LNCaP clone FGC (cell line): Measurements from ENCODE around the gene NPFFR2.
"Not testable (repeated sequence)": the region's sequence is repeated elsewhere in the genome, so short reads cannot be mapped to it uniquely, and the experiment has no call there.

ENCODE experiments used
- DNase-seq: peaks from one replicate; pipeline ENCODE4 v3.0.0-alpha.2; 2011; ENCODE audit warnings: low read depth
- H3K4me3 ChIP-seq: 2 replicates; pipeline ENCODE4 v1.5.1; 2011; ENCODE audit warnings: mild to moderate bottlenecking, low read depth, low read length, control low read depth
- TF ChIP-seq, protein P1 (sequence below): IDR thresholded peaks from 2 replicates; pipeline ENCODE4 v1.5.1; 2012; ENCODE audit warnings: mild to moderate bottlenecking; ENCODE audit not compliant: control insufficient read depth, insufficient read depth; ENCODE audit errors: extremely low read depth

Gene NPFFR2

DNA sequence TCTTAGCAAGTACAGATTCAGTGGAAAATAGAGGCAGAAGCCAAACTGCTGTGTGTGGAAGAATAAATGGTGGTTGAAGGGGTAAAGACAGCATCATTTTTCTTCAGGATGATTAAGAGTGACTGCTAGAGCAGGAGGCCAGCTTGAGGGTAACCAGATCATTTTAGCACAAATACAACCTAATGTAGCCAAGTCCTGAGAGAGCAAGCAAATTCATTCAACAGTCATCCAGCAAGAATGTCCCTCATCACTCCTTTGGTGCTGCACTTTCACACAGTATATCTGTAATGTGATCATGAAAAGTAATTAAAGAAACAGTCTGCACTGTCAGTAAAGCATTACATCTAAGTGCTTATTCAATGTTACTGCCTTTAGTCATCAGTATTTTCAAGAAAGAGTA is 44.8 kb downstream of the NPFFR2 start:
- no peak for DNase-seq
- TF ChIP-seq, protein P1, sequence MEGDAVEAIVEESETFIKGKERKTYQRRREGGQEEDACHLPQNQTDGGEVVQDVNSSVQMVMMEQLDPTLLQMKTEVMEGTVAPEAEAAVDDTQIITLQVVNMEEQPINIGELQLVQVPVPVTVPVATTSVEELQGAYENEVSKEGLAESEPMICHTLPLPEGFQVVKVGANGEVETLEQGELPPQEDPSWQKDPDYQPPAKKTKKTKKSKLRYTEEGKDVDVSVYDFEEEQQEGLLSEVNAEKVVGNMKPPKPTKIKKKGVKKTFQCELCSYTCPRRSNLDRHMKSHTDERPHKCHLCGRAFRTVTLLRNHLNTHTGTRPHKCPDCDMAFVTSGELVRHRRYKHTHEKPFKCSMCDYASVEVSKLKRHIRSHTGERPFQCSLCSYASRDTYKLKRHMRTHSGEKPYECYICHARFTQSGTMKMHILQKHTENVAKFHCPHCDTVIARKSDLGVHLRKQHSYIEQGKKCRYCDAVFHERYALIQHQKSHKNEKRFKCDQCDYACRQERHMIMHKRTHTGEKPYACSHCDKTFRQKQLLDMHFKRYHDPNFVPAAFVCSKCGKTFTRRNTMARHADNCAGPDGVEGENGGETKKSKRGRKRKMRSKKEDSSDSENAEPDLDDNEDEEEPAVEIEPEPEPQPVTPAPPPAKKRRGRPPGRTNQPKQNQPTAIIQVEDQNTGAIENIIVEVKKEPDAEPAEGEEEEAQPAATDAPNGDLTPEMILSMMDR: no peak
- H3K4me3 ChIP-seq: no peak overlapping the region

DNA sequence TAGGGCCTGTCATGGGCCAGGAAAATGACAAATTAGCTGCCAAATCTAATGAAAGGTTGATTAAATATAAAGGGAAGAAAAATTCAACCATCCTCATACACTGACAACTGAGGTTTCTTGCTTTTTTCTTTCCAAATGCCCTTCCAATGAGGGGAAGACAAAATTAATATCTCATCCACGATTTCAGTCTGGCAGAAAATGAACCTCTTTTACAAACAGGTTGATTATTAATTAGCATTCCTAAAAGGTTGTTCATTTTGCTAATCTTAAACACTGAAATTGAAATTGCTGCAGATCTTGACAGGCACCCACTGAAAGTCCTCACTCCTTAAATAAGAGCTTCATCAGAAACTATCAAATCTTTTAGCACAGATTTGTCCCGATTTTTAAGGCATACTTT is 45.5 kb downstream of the NPFFR2 start:
- DNase-seq: no peak
- no peak overlapping the region for H3K4me3 ChIP-seq
- TF ChIP-seq, protein P1: no peak

DNA sequence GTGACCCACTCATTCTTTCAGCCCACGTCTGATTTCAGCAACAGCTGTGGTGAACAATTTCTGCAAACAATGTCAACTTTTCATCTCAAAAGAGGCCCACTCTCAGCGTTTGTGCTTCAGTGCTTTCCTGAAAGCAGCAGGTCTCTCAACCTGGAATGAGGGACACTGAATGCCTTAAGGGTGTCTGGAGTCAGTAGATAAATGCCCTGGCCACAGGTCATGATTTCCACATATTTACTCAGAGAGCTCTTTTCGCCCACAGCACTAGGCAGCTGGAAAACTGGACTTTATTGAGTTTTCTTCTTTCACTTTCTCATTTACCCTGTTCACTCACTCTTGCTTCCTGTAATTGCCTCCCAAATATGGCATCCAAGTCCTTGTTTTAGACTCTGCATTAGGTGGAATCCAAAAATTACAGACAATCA is 52.8 kb downstream of the NPFFR2 start:
- TF ChIP-seq, protein P1: no peak
- DNase-seq: no peak
- no peak overlapping the region for H3K4me3 ChIP-seq

DNA sequence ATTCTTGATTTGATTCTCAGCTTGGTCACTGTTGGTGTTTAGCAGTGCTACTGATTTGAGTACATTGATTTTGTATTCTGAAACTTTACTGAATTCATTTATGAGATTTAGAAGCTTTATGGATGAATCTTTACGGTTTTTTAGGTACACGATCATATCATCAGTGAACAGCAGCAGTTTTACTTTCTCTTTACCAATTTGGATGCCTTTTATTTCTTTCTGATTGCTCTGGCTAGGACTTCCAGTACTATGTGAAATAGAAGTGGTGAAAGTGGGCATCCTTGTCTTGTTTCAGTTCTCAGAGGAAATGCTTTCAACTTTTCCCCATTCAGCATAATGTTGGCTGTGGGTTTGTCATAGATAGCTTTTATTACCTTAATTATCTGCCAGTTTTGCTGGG is 58.8 kb downstream of the NPFFR2 start:
- not testable (repeated sequence) for DNase-seq, H3K4me3 ChIP-seq

DNA sequence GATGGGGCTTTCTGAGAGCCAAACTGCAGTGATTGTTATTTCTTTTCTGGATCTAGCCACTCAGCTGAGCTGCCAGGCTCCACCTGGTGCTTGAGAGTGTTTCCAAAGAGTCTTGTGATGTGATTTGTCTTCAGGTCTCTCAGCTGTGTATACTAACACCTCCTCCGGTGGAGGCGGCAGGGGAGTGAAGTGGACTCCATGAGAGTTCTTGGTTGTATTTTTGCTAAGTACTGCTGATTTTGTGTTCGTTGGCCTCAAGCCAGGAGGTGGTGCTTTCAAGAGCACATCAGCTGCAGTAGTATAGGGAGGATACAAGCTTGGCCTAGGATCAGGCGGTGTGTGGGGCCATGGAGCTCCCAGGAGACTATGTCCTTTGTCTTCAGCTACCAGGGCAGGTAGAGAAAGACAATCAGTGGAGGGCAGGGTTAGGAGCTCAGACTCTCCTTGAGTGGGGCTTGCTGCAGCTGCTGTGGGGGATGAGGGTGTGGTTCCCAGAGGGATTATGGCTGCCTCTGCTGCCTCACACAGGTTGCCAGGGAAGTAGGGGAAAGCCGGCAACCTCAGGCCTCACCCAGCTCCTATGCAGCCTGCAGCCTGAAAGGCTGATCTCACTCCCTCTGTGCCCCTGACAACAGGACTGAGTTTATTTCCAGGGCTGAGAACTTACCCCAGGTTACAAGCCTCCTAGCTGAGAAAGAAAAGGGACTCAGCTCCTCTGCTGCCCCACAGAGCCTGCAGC is 62.4 kb downstream of the NPFFR2 start:
- H3K4me3 ChIP-seq: no peak overlapping the region
- DNase-seq: no peak
- TF ChIP-seq, protein P1: no peak

DNA sequence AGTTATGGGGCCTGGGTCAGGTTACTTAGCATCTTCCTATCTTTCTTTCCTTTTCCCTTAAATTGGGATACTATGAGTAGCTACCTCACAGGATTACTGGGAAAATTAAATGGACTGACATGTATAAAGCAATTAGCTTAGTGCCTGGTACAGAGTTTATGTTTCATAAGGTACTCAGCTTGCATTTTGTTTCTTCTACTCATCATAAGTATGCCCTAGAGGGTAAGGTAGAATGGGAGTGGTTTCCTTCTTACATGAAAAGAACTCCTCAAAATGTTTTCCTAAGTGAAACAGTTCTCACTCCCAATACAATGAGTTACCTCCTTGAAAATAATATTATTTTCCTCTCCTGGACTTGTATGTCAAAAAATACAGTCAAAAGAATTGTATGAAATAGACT is 75.7 kb downstream of the NPFFR2 start:
- TF ChIP-seq, protein P1: no peak
- no peak for DNase-seq
- no peak overlapping the region for H3K4me3 ChIP-seq

DNA sequence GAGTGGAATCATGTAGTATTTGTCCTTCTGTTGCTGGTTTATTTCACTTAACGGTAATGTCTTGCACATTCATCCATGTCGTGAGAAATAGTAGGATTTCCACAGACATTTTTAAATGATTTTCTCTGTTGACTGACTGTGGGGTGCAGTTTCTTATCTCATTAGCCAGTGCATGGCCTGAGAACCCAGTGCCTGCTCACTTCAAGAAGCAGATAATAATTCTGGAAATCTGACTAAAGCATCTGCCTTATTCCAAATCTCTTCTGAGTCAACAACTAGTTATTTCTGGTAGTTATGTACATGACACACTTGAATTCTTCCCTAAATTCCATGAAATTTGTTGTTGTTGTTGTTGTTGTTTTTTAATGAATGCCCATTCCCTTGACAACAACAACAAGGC is 77.6 kb downstream of the NPFFR2 start:
- H3K4me3 ChIP-seq: no peak overlapping the region
- TF ChIP-seq, protein P1: no peak
- DNase-seq: no peak
